Common myeloid progenitor, CD34-positive (primary cell): ENCODE data around the gene IRGC.

ENCODE experiments used
- CTCF ChIA-PET: fragments of 350-600 bp; sonication (Branson Sonifier 250); formaldehyde crosslinking; loops from one replicate; lab custom pipeline; 2021; ENCODE audit warnings: antibody characterized with exemption; lab: Charles Lee
- POLR2A ChIA-PET: fragments of 350-600 bp; sonication (Branson Sonifier 250); formaldehyde crosslinking; loops from one replicate; lab custom pipeline; 2021; ENCODE audit warnings: antibody characterized with exemption; lab: Charles Lee
- DNase-seq, 3 donors: peaks; one replicate each; pipeline versions ENCODE4 v3.0.0 to v3.0.0-alpha.2; 2013
- H3K27ac ChIP-seq, 2 experiments: 1 replicate in 1 of 2; 2 replicates in 1 of 2; pipeline ENCODE4 v1.7.0; 2013; ENCODE audit warnings: inconsistent platforms in 2 of 2, low read length in 2 of 2, mild to moderate bottlenecking in 2 of 2, low read depth in 1 of 2, moderate library complexity in 1 of 2; ENCODE audit not compliant: severe bottlenecking in 2 of 2, insufficient read depth in 1 of 2, poor library complexity in 1 of 2
- H3K27me3 ChIP-seq, 5 experiments: replicated peaks in 2 of 5; 1 replicate in 3 of 5; 2 replicates in 2 of 5; pipeline versions ENCODE4 v1.6.1 to v1.7.0; 2013; ENCODE audit warnings: low read length in 4 of 5, mild to moderate bottlenecking in 2 of 5, moderate library complexity in 2 of 5, inconsistent platforms in 1 of 5; ENCODE audit not compliant: insufficient read depth in 5 of 5, control insufficient read depth in 4 of 5
- H3K36me3 ChIP-seq, 4 experiments: 1 replicate in 2 of 4; 2 replicates in 2 of 4; pipeline versions ENCODE4 v1.6.1 to v1.7.0; 2013; ENCODE audit warnings: low read length in 3 of 4, control low read depth in 1 of 4, mild to moderate bottlenecking in 1 of 4; ENCODE audit not compliant: control insufficient read depth in 4 of 4, insufficient read depth in 4 of 4
- H3K4me1 ChIP-seq, 4 experiments: 1 replicate in 3 of 4; 2 replicates in 1 of 4; pipeline versions ENCODE4 v1.6.1 to v1.7.1; 2013; ENCODE audit warnings: low read length in 3 of 4, mild to moderate bottlenecking in 3 of 4, control low read depth in 1 of 4, inconsistent platforms in 1 of 4, moderate library complexity in 1 of 4; ENCODE audit not compliant: control insufficient read depth in 4 of 4, insufficient read depth in 4 of 4; ENCODE audit errors: control extremely low read depth in 1 of 4
- H3K4me3 ChIP-seq, 7 experiments: 1 replicate in 4 of 7; 2 replicates in 3 of 7; pipeline versions ENCODE4 v1.5.1 to v1.7.0; 2013; ENCODE audit warnings: mild to moderate bottlenecking in 7 of 7, low read length in 6 of 7, moderate library complexity in 6 of 7, inconsistent platforms in 2 of 7, low read depth in 2 of 7, control low read depth in 1 of 7; ENCODE audit not compliant: insufficient read depth in 4 of 7, control insufficient read depth in 1 of 7; ENCODE audit errors: extremely low read depth in 1 of 7
- H3K9me3 ChIP-seq, 5 experiments: 1 replicate in 4 of 5; 2 replicates in 1 of 5; pipeline versions ENCODE4 v1.6.1 to v1.7.1; 2013; ENCODE audit warnings: low read length in 4 of 5, mild to moderate bottlenecking in 2 of 5, inconsistent platforms in 1 of 5, low read depth in 1 of 5, moderate library complexity in 1 of 5; ENCODE audit not compliant: control insufficient read depth in 4 of 5, insufficient read depth in 2 of 5; ENCODE audit errors: control extremely low read depth in 1 of 5
- WGBS: methylation state at CpG from one replicate; pipeline ENCODE4 v1.1.5; 2013; ENCODE audit not compliant: insufficient coverage; 5-methylcytosine and 5-hydroxymethylcytosine counted together

The IRGC gene

GRCh38 chr19:43739439-43740235, 23.8 kb downstream of the IRGC start:
- H3K36me3 ChIP-seq = peaks cover 8 to 90% (median 71%) of the 10 kb centered on the region in 4 experiments
- H3K27ac ChIP-seq = no peak overlapping the region
- H3K4me1 ChIP-seq = peaks cover 0 to 2% (median under 1%) of the 10 kb centered on the region in 4 experiments
- DNase-seq = no peak
- H3K4me3 ChIP-seq = no peak overlapping the region
- WGBS = 92% methylated on average over 15 of the region's 16 CpGs
- H3K27me3 ChIP-seq = no peaks in the 10 kb centered on the region
- CTCF ChIA-PET = interaction anchor here (1.3 to 1.4 kb wide), 2 partner anchors 35 to 70 kb away, joined by 4 read pairs; no protein-coding TSS in a partner anchor
- POLR2A ChIA-PET = no interaction called here
- no peaks in the 10 kb centered on the region for H3K9me3 ChIP-seq

GRCh38 chr19:43741075-43741825, 25.4 kb downstream of the IRGC start:
- CTCF ChIA-PET = interaction anchor here (0.9 to 1.4 kb wide), 5 partner anchors 8 to 68 kb away, joined by 3 to 5 read pairs (median 4); no protein-coding TSS in a partner anchor

DNA sequence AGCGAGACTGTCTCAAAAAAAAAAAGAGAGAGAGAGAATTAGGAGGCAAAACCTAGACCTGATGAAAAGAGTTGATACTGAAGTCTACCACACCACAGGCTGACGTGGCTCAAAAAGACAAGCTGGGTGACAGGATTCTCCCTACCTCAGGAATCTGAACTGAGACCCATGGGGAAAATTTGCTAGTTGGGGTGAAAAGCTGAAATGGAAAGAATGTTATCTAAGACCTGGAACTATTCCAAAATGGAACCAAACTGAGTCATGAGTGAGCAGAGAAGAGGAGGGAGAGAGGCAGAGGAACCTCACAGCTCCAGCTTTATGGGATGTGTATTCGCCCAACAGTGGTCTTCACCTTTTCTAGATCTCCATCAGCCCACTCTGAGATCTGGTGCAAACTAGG, 27.2 kb downstream of the IRGC start:
- Histone ChIP-seq H3K27me3 (no peaks in the 10 kb centered on the region), H3K4me1 (peaks cover 3 to 9% (median 6%) of the 10 kb centered on the region in 4 experiments), H3K36me3 (peaks cover 18 to 88% (median 67%) of the 10 kb centered on the region in 4 experiments), H3K4me3 (no peak overlapping the region), H3K9me3 (no peaks in the 10 kb centered on the region), H3K27ac (no peak overlapping the region)
- no peak for DNase-seq
- ChIA-PET POLR2A (no interaction called here), CTCF (interaction anchor here (0.8 to 1.5 kb wide), 7 partner anchors 9 to 80 kb away, joined by 3 to 6 read pairs (median 3); no protein-coding TSS in a partner anchor)
- WGBS = 100% methylated on average over 2 of the region's 3 CpGs

More at GRCh38 chr19:43741075-43741825, 25.4 kb downstream of the IRGC start:
- Histone ChIP-seq H3K4me3 (no peak overlapping the region), H3K36me3 (peaks cover 11 to 86% (median 69%) of the 10 kb centered on the region in 4 experiments), H3K27ac (no peak overlapping the region), H3K27me3 (no peaks in the 10 kb centered on the region), H3K9me3 (no peaks in the 10 kb centered on the region), H3K4me1 (peaks cover 3 to 9% (median 6%) of the 10 kb centered on the region in 4 experiments)
- no peak for DNase-seq
- WGBS = 97% methylated on average over 5 of the region's 10 CpGs
- POLR2A ChIA-PET = no interaction called here

DNA sequence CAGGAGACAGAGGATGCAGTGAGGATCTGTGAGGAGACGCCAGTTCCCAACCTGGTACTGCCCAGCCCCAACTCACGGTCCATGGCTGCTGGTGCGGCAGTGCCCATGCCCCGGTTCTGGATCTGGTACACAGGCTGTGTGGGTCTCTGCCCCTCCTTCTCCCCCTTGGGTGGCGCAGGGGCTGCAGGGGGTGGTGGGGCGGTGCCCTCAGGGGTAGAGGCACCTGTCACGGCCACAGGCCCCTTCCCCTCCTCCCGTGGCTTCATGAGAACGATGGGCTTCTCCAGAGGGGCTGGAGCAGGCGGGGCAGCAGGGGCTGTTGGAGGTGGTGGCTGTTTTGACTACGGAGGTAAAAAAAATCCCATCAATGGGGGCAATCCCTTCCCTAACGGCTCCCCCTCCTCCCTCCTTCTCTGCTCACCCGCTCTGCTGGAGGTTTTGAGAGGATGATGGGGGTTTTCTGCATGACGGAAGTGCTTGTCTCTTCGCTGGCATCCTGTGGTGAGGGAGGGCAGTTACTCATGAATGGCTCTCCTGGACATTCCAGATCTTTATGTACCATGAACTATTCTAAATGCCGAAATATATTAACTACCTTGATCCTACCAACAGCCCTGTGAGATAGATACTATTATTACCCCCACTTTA, 31.8 kb downstream of the IRGC start:
- Histone ChIP-seq H3K36me3 (peaks cover 29 to 85% (median 55%) of the 10 kb centered on the region in 4 experiments), H3K4me1 (peaks cover 3 to 9% (median 6%) of the 10 kb centered on the region in 4 experiments), H3K4me3 (no peak overlapping the region), H3K27ac (no peak overlapping the region), H3K9me3 (no peaks in the 10 kb centered on the region), H3K27me3 (no peaks in the 10 kb centered on the region)
- ChIA-PET POLR2A (no interaction called here), CTCF (interaction anchor here (0.7 to 3.0 kb wide), 3 partner anchors 11 to 40 kb away, joined by 4 to 27 read pairs (median 4); partner anchors contain the start of gene KCNN4)
- 97% methylated on average over 5 of the region's 16 CpGs for WGBS
- no peak for DNase-seq

DNA sequence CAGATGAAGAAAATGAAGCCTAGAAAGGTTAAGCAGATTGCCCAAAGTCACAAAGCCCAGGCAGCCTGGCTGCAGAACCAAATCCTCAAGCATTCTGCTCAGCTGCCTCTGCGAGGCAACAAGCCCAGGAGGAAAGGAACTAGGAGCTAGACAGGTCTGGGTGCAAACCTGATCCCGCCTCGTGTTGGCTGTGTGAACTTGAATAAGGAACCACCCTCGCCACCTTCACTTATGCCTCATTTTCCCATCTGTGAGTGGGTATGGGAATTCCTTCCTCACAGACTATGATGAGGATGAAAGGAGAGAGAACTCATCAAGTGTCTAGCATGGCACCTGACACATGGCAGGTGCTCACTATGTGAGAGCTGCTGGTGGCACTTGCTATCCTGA, 32.3 kb downstream of the IRGC start:
- no peaks in the 10 kb centered on the region for H3K27me3 ChIP-seq
- H3K4me3 ChIP-seq = no peak overlapping the region
- H3K27ac ChIP-seq = no peak overlapping the region
- WGBS = 88% methylated on average over 3 of the region's 4 CpGs
- POLR2A ChIA-PET = no interaction called here
- CTCF ChIA-PET = interaction anchor here (1.7 kb wide), 1 partner anchor 11 kb away, joined by 4 read pairs; no protein-coding TSS in a partner anchor
- no peak for DNase-seq
- H3K9me3 ChIP-seq = no peaks in the 10 kb centered on the region
- peaks cover 3 to 13% (median 9%) of the 10 kb centered on the region in 4 experiments for H3K4me1 ChIP-seq
- H3K36me3 ChIP-seq = peaks cover 29 to 81% (median 51%) of the 10 kb centered on the region in 4 experiments

DNA sequence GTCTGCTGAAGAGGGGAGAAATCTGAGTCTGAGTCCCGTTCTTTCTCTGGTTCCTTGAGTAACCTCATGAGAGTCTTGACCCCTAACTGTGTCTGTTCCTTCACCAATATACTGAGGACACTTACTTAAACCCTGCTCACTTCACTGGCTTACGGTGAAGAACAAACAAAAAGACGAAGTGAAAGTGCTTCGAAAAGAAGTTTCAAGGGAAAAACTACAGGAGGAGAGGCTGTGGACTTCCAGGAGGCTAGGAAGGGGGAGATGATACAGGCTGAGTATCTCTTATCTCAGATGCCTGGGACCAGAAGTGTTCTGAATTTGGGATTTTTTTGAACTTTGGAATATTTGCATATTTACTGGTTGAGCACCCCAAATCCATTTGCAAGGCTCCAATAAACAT, 32.8 kb downstream of the IRGC start:
- H3K36me3 ChIP-seq = peaks cover 28 to 76% (median 47%) of the 10 kb centered on the region in 4 experiments
- no peaks in the 10 kb centered on the region for H3K27me3 ChIP-seq
- H3K4me1 ChIP-seq = peaks cover 3 to 18% (median 14%) of the 10 kb centered on the region in 4 experiments
- H3K4me3 ChIP-seq = no peak overlapping the region
- no peak overlapping the region for H3K27ac ChIP-seq
- 100% methylated on average over 2 of the region's 4 CpGs for WGBS
- ChIA-PET CTCF (interaction anchor here (1.7 kb wide), 1 partner anchor 10 kb away, joined by 4 read pairs; no protein-coding TSS in a partner anchor), POLR2A (no interaction called here)
- no peaks in the 10 kb centered on the region for H3K9me3 ChIP-seq
- DNase-seq = no peak
